Stimulated activated CD4-positive, alpha-beta T cell treated with anti-CD3 and anti-CD28 coated beads, Interleukin-15, amount 100 ng/mL, for 48 hours (primary cell): ENCODE results near the gene MMS19.

Experiments
- DNase-seq, 2 donors: peaks; one replicate each; pipeline ENCODE4 v3.0.0-alpha.2; 2020; ENCODE audit warnings: low read depth in 2 of 2

MMS19 gene

DNA sequence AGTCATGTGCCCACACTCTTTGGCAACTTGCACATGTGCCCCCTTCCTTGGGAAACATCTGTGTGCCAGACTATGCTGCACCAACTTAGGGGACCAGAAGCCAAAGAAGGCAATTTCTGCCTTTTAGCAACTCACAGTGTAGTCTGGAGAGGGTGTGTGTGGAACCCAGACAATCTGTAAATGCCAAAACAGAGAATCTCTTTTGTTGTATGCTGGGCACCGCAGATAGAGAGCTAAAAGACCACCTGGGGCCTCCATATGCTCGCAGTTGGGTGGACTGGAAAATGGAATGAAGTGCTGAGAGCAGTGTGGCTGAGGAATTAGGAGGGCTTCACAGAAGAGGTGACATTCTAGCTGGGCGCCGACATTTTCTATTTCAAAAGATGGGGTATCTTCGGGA lies 26.9 kb upstream of the MMS19 start:
- no peak for DNase-seq

GRCh38 chr10:97522937-97523336 lies 24.7 kb upstream of the MMS19 start:
- no peak for DNase-seq

GRCh38 chr10:97522071-97522470 lies 23.8 kb upstream of the MMS19 start:
- no peak for DNase-seq

DNA sequence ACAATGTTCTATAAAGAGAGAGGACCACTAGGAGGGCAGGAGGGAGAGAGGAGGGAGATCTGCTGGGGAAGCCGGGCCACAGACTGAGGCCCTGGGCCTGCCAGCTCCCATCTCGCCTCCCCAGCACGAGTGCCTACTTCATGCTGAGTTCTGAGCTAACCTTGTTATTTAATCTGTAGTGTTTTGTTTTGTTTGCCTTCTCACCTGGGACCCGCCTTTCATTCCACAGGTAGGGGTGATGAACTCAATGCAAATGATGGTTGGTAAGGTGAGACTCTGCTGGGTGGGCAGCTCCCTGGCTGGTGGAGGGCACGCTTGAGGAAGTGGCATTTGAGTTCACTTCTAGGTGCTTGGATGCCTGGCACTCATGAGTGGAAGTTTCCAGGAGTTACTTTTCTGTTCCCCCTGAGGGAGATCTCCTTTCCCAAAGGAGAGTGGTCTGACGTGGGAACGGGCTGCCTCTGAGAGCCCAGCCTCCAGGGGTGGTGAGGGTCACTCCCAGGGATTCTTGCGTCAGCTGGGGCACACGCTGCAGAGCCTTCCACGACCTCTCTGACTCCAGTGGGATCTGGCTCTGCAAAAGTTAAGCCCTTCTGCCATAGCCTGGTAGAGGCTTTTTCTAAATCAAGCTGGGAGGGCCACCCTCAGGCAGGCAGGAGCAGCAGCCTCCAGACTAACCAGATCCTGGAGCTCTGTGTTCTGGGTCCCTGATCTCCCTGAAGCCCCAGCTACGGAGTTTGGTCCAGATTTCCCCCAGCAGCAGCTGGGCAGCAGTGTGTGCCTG lies 22.9 kb upstream of the MMS19 start:
- DNase-seq, result no peak

DNA sequence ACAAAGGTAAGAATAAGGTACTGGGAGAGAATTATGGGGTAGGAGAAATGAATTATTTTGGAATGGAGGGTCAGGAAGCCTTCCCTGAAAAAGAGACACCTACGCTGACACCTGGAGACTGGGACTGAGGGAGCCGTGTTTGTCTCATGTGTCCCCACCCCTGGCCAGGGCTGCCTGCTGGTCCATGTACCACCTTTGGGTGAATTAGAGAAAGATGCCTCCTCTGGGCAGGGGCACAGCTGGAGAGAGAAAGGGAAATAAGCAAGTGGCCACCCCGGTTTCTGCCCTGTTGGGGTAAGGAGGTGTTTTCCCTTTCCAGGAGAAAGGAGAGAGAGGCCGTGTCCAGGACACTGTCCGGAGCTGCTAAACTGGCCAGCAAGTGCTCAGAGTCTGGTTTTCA lies 22.3 kb upstream of the MMS19 start:
- no peak for DNase-seq

DNA sequence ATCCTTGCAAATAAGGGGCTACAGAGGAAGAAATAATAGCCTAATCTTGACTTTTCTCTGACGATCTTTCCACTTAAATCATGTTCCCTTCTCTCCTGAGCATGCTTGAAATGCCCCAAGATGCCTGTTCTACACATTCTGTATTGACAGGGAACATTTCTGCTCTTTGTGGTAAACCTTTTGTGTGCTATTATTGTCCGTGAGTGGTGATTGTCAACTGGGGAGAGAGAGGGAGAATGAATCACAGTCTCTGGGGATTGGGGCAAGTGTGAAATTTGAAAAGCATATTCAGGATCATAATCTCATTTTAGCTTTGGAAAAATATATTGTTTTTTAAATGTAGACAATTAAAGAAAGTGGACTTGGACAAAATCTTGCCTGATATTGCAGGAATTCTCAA lies 21.1 kb upstream of the MMS19 start:
- no peak for DNase-seq

DNA sequence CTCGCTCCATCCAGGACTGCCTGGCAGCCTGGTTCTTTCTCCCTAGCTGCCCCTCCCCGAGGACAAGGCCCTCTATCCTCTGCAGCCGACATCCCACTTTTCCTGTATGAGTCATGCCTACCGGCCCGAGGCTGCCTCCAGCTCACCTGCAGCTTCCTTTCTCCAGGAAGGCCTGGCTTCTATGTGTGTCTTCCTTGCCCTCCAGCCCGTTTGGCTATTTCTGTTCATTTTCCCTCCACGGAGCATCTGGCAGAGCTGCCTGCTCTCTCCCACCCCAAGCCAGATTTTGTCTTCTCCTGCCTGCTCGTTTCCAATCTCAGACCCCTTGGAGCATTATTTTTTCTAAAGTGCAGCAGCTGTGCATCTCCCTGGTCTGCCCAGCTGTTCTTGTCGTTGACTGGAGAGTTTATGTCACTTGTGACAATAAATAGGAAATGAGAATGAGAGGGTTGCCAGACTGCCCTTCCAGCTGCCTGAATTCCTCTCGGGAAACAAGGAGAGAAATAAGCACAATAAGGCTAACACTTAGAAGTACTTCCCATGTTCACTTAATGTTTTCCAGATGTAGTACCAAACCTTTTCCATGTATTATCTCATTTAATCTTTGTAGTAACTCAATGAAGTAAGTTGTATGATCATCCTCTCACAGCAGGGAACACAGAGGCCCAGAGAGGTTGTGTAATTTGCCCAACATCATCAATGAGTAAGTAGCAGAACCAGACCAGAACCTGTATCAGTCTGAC lies 20.2 kb upstream of the MMS19 start:
- DNase-seq, result no peak

GRCh38 chr10:97517778-97518300 lies 19.6 kb upstream of the MMS19 start:
- DNase-seq, result no peak

- no peak for DNase-seq
These were observed 19.0 kb upstream of the MMS19 start for GRCh38 chr10:97517096-97517750.

DNA sequence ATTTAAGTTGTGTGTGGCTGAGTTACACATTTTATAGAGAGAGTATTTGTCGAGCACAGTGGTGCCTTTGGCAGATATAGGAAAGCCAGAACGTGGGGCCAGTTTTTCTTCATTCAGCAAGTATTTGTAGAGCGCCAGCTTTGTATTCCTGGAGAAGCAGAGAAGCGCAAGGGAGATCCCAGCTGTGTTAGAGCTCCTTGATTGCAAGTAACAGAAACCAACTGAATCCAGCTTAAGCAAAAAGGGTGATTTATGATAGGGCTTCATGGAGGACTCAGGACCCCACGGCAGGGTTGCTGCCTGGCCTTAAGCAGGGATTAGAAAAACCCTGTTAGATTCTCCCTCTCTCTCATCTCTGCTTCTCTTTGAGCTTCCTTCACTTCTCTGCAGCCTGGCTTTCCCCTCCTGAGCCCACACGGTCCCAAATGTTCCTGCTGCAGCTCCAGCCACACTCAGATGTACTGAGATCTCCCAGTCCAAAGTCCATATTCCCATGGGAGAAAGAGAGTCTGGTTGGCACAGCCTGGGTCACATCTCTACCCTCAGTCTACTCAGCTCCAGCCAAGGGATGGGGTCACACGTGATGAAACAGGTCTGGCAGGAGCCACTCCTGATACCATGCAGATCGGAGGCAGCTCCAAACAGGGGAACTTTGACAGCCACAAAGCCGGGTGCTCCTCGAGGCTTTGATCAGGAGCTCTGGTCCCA lies 17.2 kb upstream of the MMS19 start:
- DNase-seq, result no peak

DNA sequence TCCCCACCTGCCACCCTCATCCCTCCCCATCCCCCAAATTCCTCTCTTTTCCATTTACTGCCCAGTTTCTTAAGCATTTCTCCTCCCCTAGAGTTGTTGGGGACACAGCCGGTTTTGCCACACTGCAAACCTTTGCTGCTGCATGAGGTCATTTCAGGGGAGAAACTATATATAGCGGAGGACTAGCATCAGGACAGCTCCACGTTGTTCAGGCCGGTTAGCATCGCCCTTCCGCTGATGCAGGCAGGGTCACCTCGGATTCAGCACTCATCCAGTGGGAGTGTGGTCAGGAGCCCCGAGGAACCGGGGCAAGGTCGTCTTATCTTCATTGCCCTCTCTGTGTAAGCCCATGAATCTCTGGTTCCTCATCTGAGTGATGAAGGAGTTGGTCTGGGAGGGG lies 16.1 kb upstream of the MMS19 start:
- DNase-seq, result no peak

GRCh38 chr10:97512993-97513392 lies 14.8 kb upstream of the MMS19 start:
- DNase-seq, result no peak

DNA sequence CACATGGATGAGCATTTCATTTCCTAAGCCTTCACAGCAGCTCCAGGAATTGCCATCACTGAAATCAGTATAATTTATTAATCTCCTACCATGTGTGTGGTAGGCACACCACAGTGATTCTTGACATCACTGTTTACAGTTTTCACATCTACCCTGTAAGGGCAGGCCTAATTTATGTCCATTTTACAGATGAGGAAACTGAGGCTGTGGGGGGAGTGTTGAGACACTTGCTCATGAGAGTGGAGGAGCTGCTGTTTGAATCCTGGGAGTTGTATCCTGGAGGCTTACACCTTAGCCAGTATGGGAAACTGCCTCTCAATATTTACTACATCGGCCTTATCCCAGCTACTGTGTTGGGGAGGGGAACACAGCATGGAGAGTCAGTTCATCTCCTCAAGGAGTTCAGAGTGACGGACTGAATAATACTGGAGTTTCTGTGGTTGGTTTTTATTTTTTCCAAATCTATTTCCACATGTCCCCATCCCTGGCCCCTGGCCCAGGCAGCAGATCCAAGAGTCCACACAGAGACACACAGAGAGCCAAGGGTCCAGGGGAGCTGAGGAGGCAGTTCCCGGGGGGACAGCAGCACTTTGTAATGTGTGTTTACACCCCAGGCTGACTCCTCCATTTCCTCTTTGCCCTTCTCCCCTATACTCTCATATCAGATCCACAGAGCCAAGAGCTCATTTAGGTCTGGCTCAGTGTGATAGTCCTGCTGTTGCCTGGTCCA lies 13.7 kb upstream of the MMS19 start:
- no peak for DNase-seq

DNA sequence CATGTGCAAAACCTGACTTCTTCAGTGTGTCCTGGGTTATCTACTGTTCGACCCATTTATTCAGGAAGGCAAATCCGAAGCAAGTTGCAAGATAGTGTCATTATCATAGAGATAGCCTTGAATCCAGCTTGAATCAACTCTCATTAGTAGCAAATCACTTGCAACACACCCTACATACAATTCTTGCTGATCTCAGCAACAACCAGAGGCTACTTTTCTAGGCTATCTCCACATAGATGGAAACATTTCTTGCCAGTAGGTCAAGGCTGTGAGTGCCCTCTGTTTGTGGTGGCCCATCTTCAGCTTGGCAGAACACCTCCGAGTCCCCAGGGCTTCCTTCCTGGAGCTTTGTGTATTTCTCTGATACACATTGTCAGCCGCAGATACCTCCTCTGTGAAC lies 12.5 kb upstream of the MMS19 start:
- DNase-seq, result no peak

GRCh38 chr10:97509120-97509680 lies 11.0 kb upstream of the MMS19 start:
- no peak for DNase-seq

DNA sequence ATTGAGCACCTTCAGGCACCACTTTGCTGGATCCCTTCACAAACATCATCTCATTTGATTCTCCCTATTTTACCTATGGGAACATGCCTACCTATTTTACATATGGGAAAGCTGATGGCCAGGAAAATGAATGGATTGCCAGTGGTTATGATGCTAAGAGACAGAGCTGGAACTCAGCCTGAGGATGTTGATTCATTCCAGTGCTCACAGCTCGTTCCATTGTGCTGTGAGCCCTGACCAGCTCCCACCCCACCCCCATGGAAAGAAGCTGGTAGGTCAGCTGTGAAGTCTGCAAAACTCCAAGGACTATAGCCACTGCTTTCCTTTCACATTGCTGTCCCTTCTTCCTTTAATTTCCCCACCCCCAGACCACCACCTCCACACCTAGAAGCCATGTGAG lies 10.1 kb upstream of the MMS19 start:
- DNase-seq, result no peak

- no peak for DNase-seq
These were observed 8.2 kb upstream of the MMS19 start for GRCh38 chr10:97506199-97506991.

- DNase-seq, result no peak
These were observed 6.9 kb upstream of the MMS19 start for GRCh38 chr10:97505152-97505551.

DNA sequence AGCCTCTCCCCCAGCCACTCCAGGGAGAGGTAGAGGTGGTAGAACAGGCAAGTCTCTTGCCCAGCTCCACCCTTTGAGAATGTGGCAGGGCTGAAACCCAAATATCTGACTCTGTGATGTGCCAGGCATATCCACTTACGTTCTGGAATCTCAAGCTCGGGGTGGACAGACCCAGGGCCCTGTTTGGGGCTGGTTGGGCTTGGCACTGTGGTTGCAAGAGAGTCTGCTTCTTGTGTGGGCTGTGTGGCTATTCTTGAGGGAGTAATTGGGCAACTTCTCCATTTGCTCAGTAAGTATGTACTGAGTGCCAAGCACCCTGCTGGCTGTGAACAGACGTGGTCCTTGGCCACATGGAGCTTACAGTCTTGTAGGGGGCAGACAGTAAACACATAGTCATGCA lies 5.2 kb upstream of the MMS19 start:
- no peak for DNase-seq

GRCh38 chr10:97502916-97503315 lies 4.7 kb upstream of the MMS19 start:
- DNase-seq, result no peak
